ENCODE results near the gene HEXD.

The HEXD gene

GRCh38 chr17:82412535-82413520, 5.3 kb upstream of the HEXD start:
- TF ChIP-seq CTCF (IDR thresholded peaks at IDR 0.05; ENCODE audit: extremely low read depth, insufficient read depth, missing control alignments): no peak
- no peak for DNase-seq (ENCODE audit: low spot score)
- in situ Hi-C loops (cut with MboI; ENCODE audit: low pct_unique_long_range_greater_than_20kb, low sequenced_read_pairs, unreplicated experiment): no loop called here

- peak; percentile 73 for TF ChIP-seq CTCF (IDR thresholded peaks at IDR 0.05; ENCODE audit: extremely low read depth, insufficient read depth, missing control alignments)
- in situ Hi-C loops (cut with MboI; ENCODE audit: low pct_unique_long_range_greater_than_20kb, low sequenced_read_pairs, unreplicated experiment): no loop called here
- DNase-seq (ENCODE audit: low spot score): peak; percentile 81
Measured at GRCh38 chr17:82414548-82415281, 3.4 kb upstream of the HEXD start.

- no peak for DNase-seq (ENCODE audit: low spot score)
- in situ Hi-C loops (cut with MboI; ENCODE audit: low pct_unique_long_range_greater_than_20kb, low sequenced_read_pairs, unreplicated experiment): no loop called here
- no peak for TF ChIP-seq CTCF (IDR thresholded peaks at IDR 0.05; ENCODE audit: extremely low read depth, insufficient read depth, missing control alignments)
Measured at GRCh38 chr17:82415336-82415735, 2.8 kb upstream of the HEXD start.

- DNase-seq (ENCODE audit: low spot score): no peak
- no peak for TF ChIP-seq CTCF (IDR thresholded peaks at IDR 0.05; ENCODE audit: extremely low read depth, insufficient read depth, missing control alignments)
- in situ Hi-C loops (cut with MboI; ENCODE audit: low pct_unique_long_range_greater_than_20kb, low sequenced_read_pairs, unreplicated experiment): no loop called here
Measured at GRCh38 chr17:82415786-82416185, 2.4 kb upstream of the HEXD start.

- in situ Hi-C loops (cut with MboI; ENCODE audit: low pct_unique_long_range_greater_than_20kb, low sequenced_read_pairs, unreplicated experiment): no loop called here
- no peak for DNase-seq (ENCODE audit: low spot score)
Measured at GRCh38 chr17:82416264-82416663, 1.9 kb upstream of the HEXD start.

More at GRCh38 chr17:82416264-82416663, 1.9 kb upstream of the HEXD start:
- TF ChIP-seq CTCF (IDR thresholded peaks at IDR 0.05; ENCODE audit: extremely low read depth, insufficient read depth, missing control alignments): no peak

Data from GM13977 (cell line).